Upper lobe of left lung (tissue), 4 donors: Measurements from ENCODE around the gene UBB.

ENCODE experiments used
- CTCF ChIP-seq, 6 experiments: fragments of 450-650 bp in 4 of 6; fragments of 200-600 bp in 2 of 6; sonication (generic) in 2 of 6; IDR thresholded peaks; one replicate each; pipeline ENCODE4 v1.5.1; 2016 to 2019; ENCODE audit warnings: antibody characterized with exemption in 6 of 6
- POLR2A ChIP-seq, 4 donors: fragments of 450-650 bp; IDR thresholded peaks; one replicate each; pipeline ENCODE4 v1.5.1; 2016 to 2017; ENCODE audit warnings: antibody characterized with exemption in 4 of 4, mild to moderate bottlenecking in 2 of 4
- POLR2AphosphoS5 ChIP-seq, 2 donors: sonication (generic); formaldehyde crosslinking; IDR thresholded peaks; one replicate each; pipeline ENCODE4 v1.5.1; 2017; ENCODE audit warnings: antibody characterized with exemption in 2 of 2

- TF ChIP-seq POLR2A (IDR thresholded peaks at IDR 0.05) = no peak
- no peak for TF ChIP-seq CTCF (IDR thresholded peaks at IDR 0.05)
- no peak for TF ChIP-seq POLR2AphosphoS5 (IDR thresholded peaks at IDR 0.05)
Observed at GRCh38 chr17:16383772-16384287, 2.9 kb downstream of the UBB start.
